GM23338 (cell line): ENCODE data around the gene ZFP92. TPM values are rescaled to one million over a fixed set of nuclear protein-coding genes. Genes with fewer than 3 reads are reported as not detected.

Experiments
- ATAC-seq: fragments of 200-7000 bp; cut with Tn5 transposase; 3 replicates; pipeline ENCODE4 v1.9.1; 2020
- DNase-seq: peaks from one replicate; pipeline ENCODE4 v3.0.0-alpha.2; 2015; ENCODE audit warnings: low spot score
- H2AFZ ChIP-seq: fragments of 200-600 bp; sonication (generic); 2 replicates; pipeline ENCODE4 v1.8.0; 2016; ENCODE audit warnings: antibody characterized with exemption, mild to moderate bottlenecking, moderate library complexity
- H3F3A ChIP-seq: fragments of 200-600 bp; sonication (generic); replicated peaks from 2 replicates; pipeline ENCODE4 v1.8.0; 2017; ENCODE audit warnings: antibody characterized with exemption, mixed run types, low read depth
- H3K27ac ChIP-seq: fragments of 200-600 bp; sonication (generic); 2 replicates; pipeline ENCODE4 v1.6.1; 2016; ENCODE audit warnings: low read depth
- H3K27me3 ChIP-seq: fragments of 200-600 bp; sonication (generic); 2 replicates; pipeline ENCODE4 v1.8.0; 2016; ENCODE audit warnings: mild to moderate bottlenecking, mixed run types, moderate library complexity; ENCODE audit not compliant: insufficient read depth
- H3K36me3 ChIP-seq: fragments of 200-600 bp; sonication (generic); 2 replicates; pipeline ENCODE4 v1.8.0; 2016; ENCODE audit warnings: mild to moderate bottlenecking; ENCODE audit not compliant: insufficient read depth
- H3K4me1 ChIP-seq: fragments of 200-600 bp; sonication (generic); 2 replicates; pipeline ENCODE4 v1.8.0; 2016; ENCODE audit warnings: mild to moderate bottlenecking, moderate library complexity; ENCODE audit not compliant: insufficient read depth
- H3K4me2 ChIP-seq: fragments of 200-600 bp; sonication (generic); 2 replicates; pipeline ENCODE4 v1.7.1; 2017; ENCODE audit warnings: mixed run types
- H3K4me3 ChIP-seq: fragments of 200-600 bp; sonication (generic); 2 replicates; pipeline ENCODE4 v1.6.1; 2016; ENCODE audit warnings: mixed run types
- H3K79me2 ChIP-seq: fragments of 200-600 bp; sonication (generic); replicated peaks from 2 replicates; pipeline ENCODE4 v1.8.0; 2017; ENCODE audit warnings: mild to moderate bottlenecking; ENCODE audit not compliant: insufficient read depth
- H3K9me2 ChIP-seq: fragments of 200-600 bp; sonication (generic); 2 replicates; pipeline ENCODE4 v1.8.0; 2017; ENCODE audit not compliant: insufficient read depth
- H4K20me1 ChIP-seq: fragments of 200-600 bp; sonication (generic); replicated peaks from 2 replicates; pipeline ENCODE4 v1.8.0; 2017; ENCODE audit warnings: mild to moderate bottlenecking; ENCODE audit not compliant: insufficient read depth
- H3K27ac Mint-ChIP-seq: 2 replicates; pipeline ENCODE4 v1.8.0; 2020; ENCODE audit warnings: inconsistent platforms, mild to moderate bottlenecking, moderate library complexity, mixed read lengths
- H3K27me3 Mint-ChIP-seq: 3 replicates; pipeline ENCODE4 v1.8.0; 2022; ENCODE audit warnings: low read depth, mild to moderate bottlenecking, moderate library complexity, mixed read lengths, inconsistent platforms; ENCODE audit not compliant: insufficient read depth, poor library complexity
- H3K36me3 Mint-ChIP-seq: 3 replicates; pipeline ENCODE4 v1.8.0; 2021; ENCODE audit warnings: low read depth, mild to moderate bottlenecking, inconsistent platforms, moderate library complexity, mixed read lengths
- H3K4me1 Mint-ChIP-seq: 3 replicates; pipeline ENCODE4 v1.8.0; 2020; ENCODE audit warnings: mild to moderate bottlenecking, inconsistent platforms, mixed read lengths
- H3K4me3 Mint-ChIP-seq: 3 replicates; pipeline ENCODE4 v1.8.0; 2021; ENCODE audit warnings: moderate library complexity, mild to moderate bottlenecking, inconsistent platforms, mixed read lengths
- H3K9me3 Mint-ChIP-seq: 3 replicates; pipeline ENCODE4 v1.8.0; 2020; ENCODE audit warnings: moderate library complexity, mild to moderate bottlenecking, inconsistent platforms, mixed read lengths
- CREB1 ChIP-seq: fragments of 250-450 bp; sonication (Bioruptor Pico); IDR thresholded peaks from 2 replicates; pipeline ENCODE4 v1.5.0; 2020; ENCODE audit warnings: low read depth, mild to moderate bottlenecking, moderate library complexity
- CTCF ChIP-seq, 2 experiments: fragments of 200-600 bp in 1 of 2; sonication (generic) in 1 of 2; conservative IDR thresholded peaks; 2 replicates each; pipeline versions ENCODE4 v1.5.1 to v1.6.1; 2016 to 2017; ENCODE audit warnings: antibody characterized with exemption in 2 of 2, low read depth in 2 of 2, mild to moderate bottlenecking in 2 of 2, moderate library complexity in 1 of 2
- EZH2 ChIP-seq: fragments of 200-600 bp; sonication (generic); IDR thresholded peaks from one replicate; pipeline ENCODE4 v1.8.0; 2017; ENCODE audit warnings: antibody characterized with exemption, mild to moderate bottlenecking, low read depth; ENCODE audit not compliant: unreplicated experiment
- EZH2phosphoT487 ChIP-seq: fragments of 200-600 bp; sonication (generic); IDR thresholded peaks from one replicate; pipeline ENCODE4 v1.8.1; 2018; ENCODE audit warnings: antibody characterized with exemption; ENCODE audit not compliant: unreplicated experiment
- JUNB ChIP-seq: IDR thresholded peaks from one replicate; pipeline ENCODE4 v1.6.1; 2016; ENCODE audit warnings: antibody characterized with exemption; ENCODE audit not compliant: unreplicated experiment
- NANOG ChIP-seq: IDR thresholded peaks from 2 replicates; pipeline ENCODE4 v1.6.1; 2016; ENCODE audit warnings: antibody characterized with exemption, borderline replicate concordance
- POLR2AphosphoS5 ChIP-seq: IDR thresholded peaks from 2 replicates; pipeline ENCODE4 v1.6.1; 2016; ENCODE audit warnings: antibody characterized with exemption, low read depth
- REST ChIP-seq: IDR thresholded peaks from one replicate; pipeline ENCODE4 v1.6.1; 2018; ENCODE audit warnings: antibody characterized with exemption; ENCODE audit not compliant: unreplicated experiment
- STAT1 ChIP-seq: IDR thresholded peaks from one replicate; pipeline ENCODE4 v1.6.1; 2016; ENCODE audit warnings: antibody characterized with exemption; ENCODE audit not compliant: unreplicated experiment
- ZNF114 ChIP-seq: fragments of 250-450 bp; sonication (Bioruptor Pico); IDR thresholded peaks from 2 replicates; pipeline ENCODE4 v1.5.0; 2020; ENCODE audit warnings: mild to moderate bottlenecking, moderate library complexity
- ZNF331 ChIP-seq: fragments of 250-450 bp; sonication (Bioruptor Pico); IDR thresholded peaks from 2 replicates; pipeline ENCODE4 v1.5.0; 2020; ENCODE audit warnings: low read depth, mild to moderate bottlenecking, moderate library complexity
- ZNF462 ChIP-seq: fragments of 250-450 bp; sonication (Bioruptor Pico); IDR thresholded peaks from 2 replicates; pipeline ENCODE4 v1.5.0; 2020; ENCODE audit warnings: mild to moderate bottlenecking, moderate library complexity
- polyA plus RNA-seq: library from polyadenylated mRNA; unstranded; fragments of >200 nt; fragmentation: Nextera tagmentation; extraction: Ambion mirVana; gene quantifications from 2 replicates; pipeline ENCODE4 v1.2.1, GENCODE V29; 2016
- total RNA-seq: library from RNA; depleted of rRNA; stranded (reverse); fragments of >200 nt; shearing (Covaris generic); gene quantifications from 2 replicates; pipeline ENCODE4 v1.2.3, GENCODE V29; 2014

ZFP92 gene
- total and polyA plus RNA-seq, 2 experiments from 2014 or later, result 0.05 to 0.52 TPM

- TF ChIP-seq ZNF331 (CRISPR knock-in tag) (no peak), JUNB (no peak), STAT1 (no peak), NANOG (no peak)
Observed at GRCh38 chrX:153379508-153379907, 31.8 kb upstream of the ZFP92 start (continued).

- H3K27me3 Mint-ChIP-seq, result peaks cover 3% of the 10 kb centered on the region
- no peaks in the 10 kb centered on the region for H3K79me2 ChIP-seq
- ATAC-seq (no peak), DNase-seq (no peak)
- H3K4me3 Mint-ChIP-seq, result no peak overlapping the region
- H3K36me3 ChIP-seq, result no peaks in the 10 kb centered on the region
- H3K9me2 ChIP-seq, result no peaks in the 10 kb centered on the region
- no peaks in the 10 kb centered on the region for H3F3A ChIP-seq
- no peak overlapping the region for H3K4me3 ChIP-seq
- peaks cover 6% of the 10 kb centered on the region; the same call in 2 of the 3 replicates for H3K4me1 Mint-ChIP-seq
- no peak overlapping the region for H3K27ac Mint-ChIP-seq
- H3K9me3 Mint-ChIP-seq, result peaks cover 6% of the 10 kb centered on the region; the same call in 2 of the 3 replicates
- peaks cover 3% of the 10 kb centered on the region; the same call in 2 of the 3 replicates for H3K36me3 Mint-ChIP-seq
- H2AFZ ChIP-seq, result no peak overlapping the region
- H3K4me1 ChIP-seq, result no peaks in the 10 kb centered on the region
- no peak overlapping the region for H3K27ac ChIP-seq
- no peak overlapping the region for H3K4me2 ChIP-seq
- H4K20me1 ChIP-seq, result no peaks in the 10 kb centered on the region
- no peaks in the 10 kb centered on the region for H3K27me3 ChIP-seq
- TF ChIP-seq EZH2 (no peak), POLR2AphosphoS5 (no peak), REST (no peak), JUNB (no peak), ZNF114 (CRISPR knock-in tag) (no peak), ZNF462 (CRISPR knock-in tag) (no peak), NANOG (no peak), EZH2phosphoT487 (no peak), CREB1 (CRISPR knock-in tag) (no peak), ZNF331 (CRISPR knock-in tag) (no peak), STAT1 (no peak), CTCF (conservative IDR thresholded peaks at IDR 0.05; ENCODE audit: low read depth in 2 of 2) (no peak)
Observed at GRCh38 chrX:153379971-153380581, 31.2 kb upstream of the ZFP92 start.
